GM21529 (cell line): Measurements from ENCODE around the gene PLCB4.

Experiments used
- ATAC-seq: cut with Tn5 transposase; IDR thresholded peaks from one replicate; pipeline ENCODE4 v1.9.1; 2021; ENCODE audit not compliant: unreplicated experiment

Gene PLCB4

DNA sequence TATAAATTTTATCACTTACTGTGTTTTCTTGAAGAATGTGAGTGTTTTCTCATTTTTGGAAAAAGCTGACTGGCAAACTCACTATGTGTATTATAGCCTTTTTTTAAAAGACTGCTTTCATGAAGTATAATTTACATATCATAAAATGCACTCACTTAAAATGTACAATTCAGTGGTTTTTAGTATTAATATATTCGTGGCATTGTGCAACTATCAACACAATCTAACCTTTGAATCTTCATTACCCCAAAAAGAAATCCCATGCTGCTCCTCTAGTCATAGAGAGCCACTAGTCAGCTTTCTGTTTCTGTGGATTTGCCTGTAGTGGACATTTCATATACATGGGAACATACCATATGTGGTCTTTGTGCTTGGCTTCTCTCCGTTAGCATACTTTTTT lies 143.8 kb downstream of the PLCB4 start:
- no peak for ATAC-seq

DNA sequence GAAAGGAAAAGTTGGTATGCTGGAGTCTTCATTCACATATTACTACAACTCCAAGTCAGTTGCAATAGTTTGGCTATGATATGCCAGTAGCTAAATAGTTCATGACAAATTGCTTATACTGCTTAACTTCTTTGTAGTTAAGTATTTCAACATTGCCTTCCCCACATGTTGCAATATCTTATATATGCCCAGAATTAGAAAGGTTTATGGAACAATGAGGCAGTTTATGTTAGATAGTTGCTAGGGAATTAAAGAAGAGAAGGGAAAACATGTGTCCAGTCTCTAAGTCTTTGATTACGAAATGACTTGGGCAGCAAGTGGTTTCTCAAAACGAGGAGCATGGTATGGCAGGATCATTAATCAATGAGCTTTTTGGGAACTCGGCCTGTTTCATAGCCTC lies 145.8 kb downstream of the PLCB4 start:
- no peak for ATAC-seq

DNA sequence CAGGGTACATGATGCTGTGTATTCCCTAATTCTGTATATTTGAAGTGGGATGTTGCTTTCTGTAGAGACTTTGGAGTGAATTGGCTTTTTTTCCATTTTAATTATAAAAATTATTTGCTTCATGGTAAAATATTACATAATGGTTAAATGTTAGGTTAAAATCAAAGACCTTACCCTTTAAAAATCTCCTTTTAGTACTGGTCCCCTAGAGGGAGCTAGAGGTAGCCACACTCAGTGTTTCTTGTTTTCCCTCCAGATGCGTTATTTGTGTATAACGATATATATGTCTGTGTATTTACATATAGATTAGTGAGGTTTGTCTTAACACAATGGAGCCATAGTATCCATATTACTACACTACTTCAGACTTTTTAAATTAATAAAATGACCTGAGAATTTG lies 146.7 kb downstream of the PLCB4 start:
- ATAC-seq = no peak

DNA sequence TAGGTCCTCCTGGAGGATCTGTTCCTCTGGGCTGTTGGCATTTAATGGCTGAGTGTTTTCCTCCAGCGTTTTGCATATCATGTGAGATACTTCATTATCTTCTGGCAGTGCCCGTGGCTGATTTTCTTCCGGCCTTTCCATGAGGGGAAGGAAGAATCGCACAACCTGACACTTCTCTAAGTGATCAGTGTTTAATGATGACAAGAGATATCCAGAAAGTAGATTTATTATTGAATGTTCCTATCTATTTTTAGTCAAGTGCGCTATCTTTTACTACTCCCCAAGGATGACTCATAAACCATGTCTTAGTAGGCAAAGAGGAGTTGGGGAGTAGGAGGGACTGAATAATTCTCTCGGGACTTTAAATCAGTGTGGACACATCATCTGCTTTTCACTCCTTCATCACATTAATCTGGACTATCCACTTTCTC lies 149.7 kb downstream of the PLCB4 start:
- ATAC-seq = no peak

DNA sequence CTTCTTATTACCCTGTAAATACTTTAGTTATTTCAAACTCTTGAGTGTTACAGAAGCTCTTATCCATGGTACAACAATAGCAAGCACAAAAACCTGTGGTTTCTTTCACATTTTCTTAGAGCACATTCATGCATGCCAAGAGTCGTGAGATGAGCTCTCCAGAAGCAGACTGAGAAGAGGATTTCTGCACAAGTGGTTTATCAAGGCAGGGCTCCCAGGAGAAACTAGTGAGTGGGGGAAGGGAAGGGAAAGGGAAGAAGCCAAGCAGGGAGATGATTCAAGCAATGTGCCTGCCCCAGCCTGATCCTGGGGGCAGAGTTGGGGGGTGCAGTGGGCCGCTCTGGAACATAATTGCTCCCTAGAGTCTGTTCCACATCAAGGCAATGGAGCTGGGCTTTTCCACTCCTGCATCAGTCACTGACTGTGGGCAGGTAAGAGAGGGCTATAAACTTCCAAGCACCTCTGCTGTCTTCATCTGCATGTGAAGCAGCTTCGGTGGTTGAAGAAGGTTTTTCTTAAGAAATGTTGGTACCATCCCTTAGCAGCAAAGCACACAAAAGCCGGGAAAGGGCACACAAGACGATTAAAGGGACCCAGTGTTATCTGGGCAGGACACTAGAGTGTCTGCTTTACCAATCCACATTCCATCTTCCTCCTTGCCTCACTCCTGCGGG lies 152.1 kb downstream of the PLCB4 start:
- ATAC-seq = no peak

DNA sequence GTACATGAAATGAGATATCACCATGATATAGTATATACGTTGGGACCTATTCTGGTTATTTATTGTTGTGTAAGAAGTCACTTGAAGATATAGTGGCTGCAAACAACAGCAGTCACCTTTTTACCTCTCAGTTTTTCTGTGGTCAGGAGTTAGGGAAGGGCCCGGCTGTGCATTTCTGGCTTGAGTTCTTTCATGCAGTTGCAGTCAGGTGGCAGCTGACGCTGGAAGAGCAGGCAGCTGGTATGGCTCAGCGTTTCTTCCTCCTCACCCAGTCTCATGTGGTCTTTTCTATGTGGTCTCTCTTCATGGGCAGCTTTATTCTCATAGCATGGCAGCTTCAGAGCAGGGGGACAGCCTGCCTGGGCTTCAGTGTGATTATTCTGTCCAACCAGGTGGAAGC lies 154.4 kb downstream of the PLCB4 start:
- no peak for ATAC-seq

DNA sequence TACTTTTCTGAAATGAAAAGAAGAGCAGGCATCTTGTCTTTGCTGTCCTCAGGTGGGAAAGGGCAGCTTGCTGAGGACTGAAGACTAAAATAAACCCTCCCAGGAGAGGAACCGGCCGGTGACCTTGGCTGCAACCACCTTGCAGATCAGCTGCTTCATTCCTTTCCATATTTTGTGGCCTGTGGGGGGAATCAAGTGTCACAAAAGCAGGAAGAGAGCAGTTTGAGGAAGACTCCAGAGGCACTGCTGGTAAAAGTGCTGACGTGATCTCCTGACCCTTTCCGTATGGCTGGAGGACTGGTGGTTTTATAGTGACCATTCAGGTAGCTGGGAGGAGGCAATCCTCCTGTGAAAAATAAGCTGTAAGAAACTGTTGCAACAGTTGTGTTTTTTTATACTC lies 157.0 kb downstream of the PLCB4 start:
- no peak for ATAC-seq

DNA sequence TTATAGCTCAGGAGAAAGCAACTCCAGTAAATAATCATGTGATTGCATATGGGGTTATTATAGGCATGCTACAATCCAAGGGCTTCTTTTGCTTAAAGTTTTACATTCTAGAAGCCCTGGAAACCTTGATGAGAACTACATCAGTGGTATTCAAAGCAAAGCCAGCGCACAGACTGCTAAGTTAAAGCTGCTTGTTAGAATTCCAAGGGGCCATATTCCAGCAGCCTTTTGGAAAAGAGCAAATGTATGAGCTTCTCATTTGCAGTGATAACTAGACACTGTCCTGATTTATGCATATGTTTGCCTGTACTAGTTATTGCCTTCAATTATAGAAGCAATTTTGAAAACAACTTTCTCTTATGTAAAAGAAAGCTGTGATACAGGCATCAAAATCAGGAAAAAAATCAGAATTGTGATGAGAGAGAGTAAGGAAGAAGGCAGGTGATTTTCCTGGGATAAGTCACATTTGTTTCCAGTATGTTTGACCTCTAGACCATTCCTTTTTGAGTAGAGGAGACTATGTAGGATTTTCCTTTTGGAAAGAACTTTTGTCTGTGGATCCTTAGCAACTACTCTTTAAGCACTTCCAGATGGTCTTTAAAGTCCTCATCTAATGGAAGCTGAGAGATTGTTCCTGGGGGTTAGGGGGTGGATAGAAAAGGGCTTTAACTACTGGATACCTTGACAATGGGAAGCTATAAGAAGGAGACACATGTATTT lies 159.2 kb downstream of the PLCB4 start:
- no peak for ATAC-seq

DNA sequence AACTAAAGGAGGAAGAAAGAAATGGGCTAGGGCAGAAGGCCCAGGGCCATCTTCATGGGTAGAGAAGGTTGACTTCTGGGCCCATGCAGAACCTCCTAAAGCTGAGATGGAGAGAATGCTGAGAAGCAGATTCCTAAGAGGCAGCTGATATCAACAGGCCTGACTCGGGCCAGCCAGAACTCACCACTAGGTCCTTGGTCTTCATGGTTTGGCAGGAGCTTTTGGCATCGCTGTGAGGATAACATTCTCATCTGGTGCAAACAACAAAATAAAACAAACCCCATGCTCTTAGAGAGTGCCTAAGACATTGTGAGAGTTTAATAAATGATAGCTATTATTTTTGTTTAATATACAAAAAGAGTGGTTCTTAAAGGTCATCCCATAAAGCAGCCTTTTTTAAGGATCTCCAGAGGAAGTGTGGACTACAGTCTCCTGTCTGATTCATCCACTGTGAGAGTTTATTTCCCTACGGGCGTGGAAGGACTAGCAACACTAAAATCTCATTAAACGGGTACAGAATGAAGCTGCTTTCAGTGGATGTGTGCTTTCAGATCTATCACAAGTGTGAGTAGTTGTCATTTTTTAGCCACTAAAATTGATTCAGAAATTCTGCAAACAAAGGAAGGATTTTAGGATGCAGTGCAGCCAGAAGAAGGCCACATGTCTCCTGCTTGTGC lies 160.0 kb downstream of the PLCB4 start:
- ATAC-seq = no peak

DNA sequence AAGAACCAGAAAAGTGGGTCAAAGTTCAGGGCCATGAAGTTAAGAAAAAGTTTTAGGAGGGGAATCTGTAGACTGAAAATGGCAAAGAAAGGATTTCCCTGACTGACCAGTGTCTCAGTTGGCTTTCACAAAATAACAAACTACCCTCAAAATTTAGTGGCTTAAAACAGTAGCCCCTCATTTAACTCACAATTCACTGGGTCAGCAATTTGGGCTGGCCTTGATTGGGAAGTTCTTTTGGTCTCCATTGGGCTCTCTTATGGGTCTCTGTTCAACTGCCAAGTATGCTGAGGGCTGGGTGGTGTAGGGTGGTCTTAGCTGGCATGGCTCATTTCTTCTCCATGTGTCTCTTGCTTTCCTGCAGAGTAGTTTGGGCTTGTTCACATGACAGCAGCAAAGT lies 161.5 kb downstream of the PLCB4 start:
- ATAC-seq = no peak

DNA sequence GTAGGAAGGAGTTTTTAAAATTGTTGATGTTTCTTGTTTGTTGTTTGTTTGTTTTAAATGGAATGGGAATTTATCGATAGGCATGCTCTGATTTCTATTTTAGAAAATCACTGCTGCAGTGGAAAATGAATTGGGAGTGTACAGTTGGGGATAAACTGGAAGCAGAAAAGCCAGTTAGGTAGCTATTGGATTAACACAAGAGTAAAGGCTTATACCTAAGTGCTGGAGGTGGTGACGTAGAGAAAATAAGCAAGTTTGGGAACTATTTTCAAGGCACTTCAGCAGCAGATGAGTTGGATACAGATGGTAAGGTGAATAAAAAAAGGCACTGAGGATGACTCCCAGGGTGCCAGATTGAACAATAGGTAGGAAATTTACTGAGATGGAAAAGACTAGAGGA lies 164.9 kb downstream of the PLCB4 start:
- no peak for ATAC-seq

DNA sequence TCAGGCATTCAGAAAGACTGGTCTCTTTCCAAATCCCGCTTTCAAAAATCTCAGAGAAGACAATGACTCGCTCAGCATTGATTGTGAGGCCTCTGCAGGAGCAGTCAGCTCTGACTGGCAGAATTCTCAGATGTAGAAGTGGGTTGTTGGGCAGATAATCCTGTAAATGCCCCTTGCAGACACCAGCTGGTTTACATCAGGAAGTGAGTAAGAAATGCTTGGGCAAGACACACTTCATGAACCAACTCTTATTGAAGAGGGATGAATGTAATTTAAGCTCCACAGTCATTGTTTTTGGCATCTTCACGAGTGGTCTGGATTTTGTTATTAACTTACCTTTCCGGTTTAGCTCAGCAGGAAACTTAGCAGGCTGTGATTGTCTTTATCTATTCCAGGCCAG lies 166.6 kb downstream of the PLCB4 start:
- no peak for ATAC-seq

DNA sequence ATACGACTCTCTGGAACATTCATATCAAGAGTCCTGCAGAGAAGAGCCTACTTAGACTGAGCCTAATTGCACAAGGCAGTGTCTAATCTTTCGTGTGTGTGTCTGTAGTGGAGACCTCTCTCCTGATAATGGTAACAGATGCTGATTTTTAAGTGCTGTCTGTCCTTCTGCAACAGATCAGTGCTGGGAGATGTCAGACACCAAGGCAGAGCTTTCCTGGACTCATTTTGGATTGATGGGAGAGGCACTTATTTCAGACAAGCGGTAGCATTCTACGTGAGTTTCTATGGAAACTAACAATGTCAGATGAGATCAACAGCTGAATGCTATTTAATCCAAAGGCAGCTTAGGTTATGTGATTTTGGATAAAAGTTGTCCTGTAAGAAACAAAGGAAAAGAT lies 167.6 kb downstream of the PLCB4 start:
- no peak for ATAC-seq

DNA sequence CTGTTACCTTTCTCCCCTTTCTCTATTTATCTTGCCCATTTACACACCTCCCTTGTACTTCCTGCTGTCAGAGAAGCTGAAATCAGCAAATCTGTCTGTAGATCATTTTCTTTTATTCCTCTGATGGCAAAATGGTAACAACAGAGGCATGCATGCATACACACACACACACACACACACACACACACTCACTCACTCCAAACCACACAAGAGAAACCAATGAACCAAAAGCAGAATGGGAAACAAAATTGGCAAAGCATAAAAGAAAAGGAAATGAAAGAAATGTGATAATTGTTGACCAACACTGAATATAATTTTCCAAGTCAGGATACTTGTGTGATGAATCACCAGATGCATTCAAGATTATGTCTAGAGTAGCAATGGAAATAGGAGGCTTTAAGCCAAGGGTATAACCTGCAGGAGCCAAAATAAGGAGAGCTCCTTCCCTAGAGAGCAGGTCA lies 172.4 kb downstream of the PLCB4 start:
- no peak for ATAC-seq

DNA sequence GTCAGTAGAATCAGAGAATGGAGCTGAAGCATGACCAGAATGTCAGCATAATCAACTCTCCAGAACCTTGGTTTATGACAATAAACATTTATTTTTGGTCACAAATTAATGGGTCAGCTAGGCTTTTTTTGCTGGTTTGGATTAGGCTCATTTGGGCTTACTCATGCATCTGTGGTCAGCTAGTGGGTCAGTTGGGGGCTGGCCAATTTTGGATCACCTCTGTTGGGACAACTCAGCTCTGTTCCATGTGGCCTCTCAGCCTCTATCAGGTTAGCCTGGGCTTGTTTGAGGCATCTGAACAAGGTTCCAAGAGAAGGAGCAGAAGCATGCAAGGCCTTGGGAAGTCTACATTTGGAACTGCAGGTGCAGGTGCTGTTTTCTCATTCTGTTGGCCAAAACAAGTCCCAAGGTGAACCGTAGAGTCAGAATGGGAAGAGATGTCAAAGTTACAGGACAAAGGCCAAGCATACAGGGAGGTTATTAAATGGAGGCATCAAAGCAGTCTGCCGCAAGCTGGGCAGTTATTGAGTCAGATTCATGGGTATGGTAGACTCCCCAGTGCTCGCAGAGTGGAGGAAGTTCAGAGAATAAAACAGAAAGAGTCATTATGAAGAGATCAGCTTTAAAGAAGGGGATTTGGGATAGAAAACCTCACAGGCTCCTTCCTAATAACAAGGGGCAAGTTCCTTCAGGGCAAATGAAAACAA lies 173.0 kb downstream of the PLCB4 start:
- ATAC-seq = no peak

DNA sequence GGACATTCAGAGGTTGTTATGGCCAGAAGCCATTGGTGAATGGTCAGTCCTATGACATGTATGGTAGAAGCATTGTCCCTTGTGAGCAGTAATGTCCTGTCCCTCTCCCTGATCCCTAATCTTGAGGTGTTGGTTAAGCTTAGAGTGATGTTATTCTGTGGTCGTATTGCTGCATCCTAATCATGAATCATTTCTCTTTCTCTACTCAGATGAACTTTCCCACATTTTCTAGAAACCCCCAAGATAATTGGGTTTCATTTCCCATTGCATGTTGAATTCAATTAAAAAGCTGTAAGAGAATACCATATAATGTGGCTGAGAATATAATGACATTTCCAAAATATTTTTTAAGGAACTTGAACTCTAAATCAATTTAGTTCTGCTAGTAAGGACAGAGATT lies 175.1 kb downstream of the PLCB4 start:
- no peak for ATAC-seq

DNA sequence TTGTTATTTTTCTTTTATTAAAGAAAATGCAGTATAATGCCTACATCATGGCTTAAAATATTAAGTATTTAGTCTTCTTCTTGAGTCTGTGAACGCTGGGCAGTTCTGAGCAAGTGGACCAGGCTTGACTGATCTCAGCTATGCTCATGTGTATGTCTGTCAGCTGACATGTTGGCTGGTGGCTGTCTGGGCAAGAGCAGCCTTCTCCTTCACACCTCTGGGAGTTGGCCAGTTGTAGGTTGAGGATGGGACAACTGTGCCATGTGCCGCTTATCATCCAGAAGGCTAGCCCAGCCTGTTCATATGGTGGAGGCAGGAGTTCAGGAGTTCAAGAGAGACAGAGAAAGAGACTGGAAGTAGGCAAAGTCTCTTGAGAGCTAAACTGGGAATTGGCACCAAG lies 175.9 kb downstream of the PLCB4 start:
- no peak for ATAC-seq

DNA sequence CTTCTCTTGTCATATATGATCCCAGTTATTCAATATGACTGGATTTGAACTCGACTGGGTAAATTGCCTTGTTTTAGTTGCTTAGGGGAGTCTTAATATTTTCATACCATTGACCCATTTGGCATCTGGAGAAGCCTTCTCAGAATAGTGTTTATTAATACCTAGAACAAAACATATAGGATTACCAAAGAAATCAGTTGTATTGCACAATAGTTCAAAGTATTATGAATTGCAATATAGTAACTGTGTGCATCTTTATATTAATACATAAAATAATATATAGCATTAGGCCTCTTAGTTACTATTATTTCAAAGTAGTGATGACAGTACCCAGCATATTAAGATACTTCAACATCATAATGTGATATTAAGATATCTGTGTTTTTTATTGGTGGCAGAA lies 177.8 kb downstream of the PLCB4 start:
- ATAC-seq = no peak

DNA sequence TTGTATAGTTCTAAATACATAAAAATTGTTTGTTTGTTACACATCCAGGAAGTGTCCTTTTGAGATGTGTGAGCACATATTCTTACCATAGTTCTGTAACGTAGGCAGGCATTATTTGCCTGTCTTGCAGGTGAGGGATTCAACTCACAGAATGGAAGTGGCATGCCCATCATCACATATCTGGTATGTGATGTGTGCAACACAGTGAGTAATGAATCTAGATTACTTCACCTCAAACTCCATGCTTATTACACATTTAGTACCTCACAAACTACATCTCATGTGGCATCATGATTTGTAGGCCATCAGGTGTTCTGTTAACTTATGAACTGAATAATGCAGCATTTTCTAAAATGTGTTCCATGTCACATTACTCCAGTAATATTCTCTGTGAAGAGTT lies 181.6 kb downstream of the PLCB4 start:
- ATAC-seq = no peak

DNA sequence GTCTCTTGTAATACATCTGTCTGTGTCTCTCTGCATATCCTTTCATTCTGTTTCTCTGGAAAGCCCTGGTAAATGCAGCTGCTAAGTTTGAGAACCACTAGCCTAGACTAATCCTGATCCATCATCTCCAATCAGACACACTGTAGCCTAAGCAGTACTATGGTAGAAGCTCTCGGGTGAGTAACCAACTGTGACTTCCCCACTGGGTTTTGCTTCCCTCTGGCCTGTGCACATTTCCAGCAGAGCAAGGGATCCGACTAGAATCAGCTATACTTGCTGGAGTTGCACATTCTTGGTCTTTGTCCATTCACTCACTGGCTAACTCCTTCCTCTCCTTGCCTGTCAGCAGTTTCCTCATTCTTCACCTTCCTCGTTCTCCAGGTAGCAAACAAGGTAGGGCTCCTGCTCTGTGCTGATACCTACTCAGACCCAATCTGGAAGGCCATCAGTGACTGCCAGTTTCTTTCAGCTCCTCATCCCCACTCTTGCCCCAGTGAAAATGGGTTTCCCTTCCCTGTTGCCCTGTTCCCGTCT lies 184.2 kb downstream of the PLCB4 start:
- ATAC-seq = no peak

DNA sequence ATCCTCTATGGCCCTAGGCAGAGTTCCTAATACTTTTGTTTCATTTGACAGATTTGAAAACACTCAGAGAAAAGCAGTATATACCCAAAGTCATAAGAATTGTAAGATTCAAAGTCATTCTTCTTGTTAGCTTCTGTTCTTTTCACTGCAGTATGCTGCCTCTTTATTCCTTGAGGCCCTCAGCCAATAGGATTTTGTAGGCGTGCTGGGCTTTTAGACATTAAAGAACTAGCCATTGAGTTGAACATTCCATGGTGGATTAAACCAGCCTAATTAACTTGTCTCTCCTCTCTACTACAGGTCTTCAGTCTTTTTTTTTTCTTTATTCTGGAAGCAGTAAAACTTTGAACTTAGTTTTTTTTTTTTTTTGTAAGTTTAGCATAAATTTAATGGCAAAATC lies 186.3 kb downstream of the PLCB4 start:
- no peak for ATAC-seq
